HepG2 (cell line): Measurements from ENCODE around the gene LLGL2. TPM values are rescaled to one million over a fixed set of nuclear protein-coding genes. Genes with fewer than 3 reads are reported as not detected.
A peak's percentile ranks its signal among the peaks of the same experiment; 100 is the strongest.

ENCODE experiments used
- ATF3 ChIP-seq: sonication (generic); formaldehyde crosslinking; IDR thresholded peaks from 2 replicates; pipeline ENCODE4 v1.4.0; 2020; ENCODE audit warnings: missing genetic modification reagents
- CC2D1A ChIP-seq: sonication (generic); formaldehyde crosslinking; IDR thresholded peaks from 2 replicates; pipeline ENCODE4 v1.8.1; 2023; ENCODE audit warnings: mild to moderate bottlenecking, missing genetic modification reagents
- DBP ChIP-seq: sonication (generic); formaldehyde crosslinking; IDR thresholded peaks from 2 replicates; pipeline ENCODE4 v1.4.0; 2020; ENCODE audit warnings: missing genetic modification reagents; ENCODE audit errors: not compliant biosample characterization
- FOSL1 ChIP-seq: sonication (generic); formaldehyde crosslinking; IDR thresholded peaks from 2 replicates; pipeline ENCODE4 v1.9.0; 2021; ENCODE audit warnings: missing genetic modification reagents, borderline replicate concordance
- FOXO1 ChIP-seq: sonication (generic); formaldehyde crosslinking; IDR thresholded peaks from 2 replicates; pipeline ENCODE4 v1.4.0; 2020; ENCODE audit warnings: missing genetic modification reagents
- GFI1 ChIP-seq: sonication (generic); formaldehyde crosslinking; IDR thresholded peaks from 2 replicates; pipeline ENCODE4 v1.5.0; 2020; ENCODE audit warnings: missing genetic modification reagents, mild to moderate bottlenecking, borderline replicate concordance
- HHEX ChIP-seq: IDR thresholded peaks from 2 replicates; pipeline ENCODE4 v1.6.1; 2016; ENCODE audit warnings: control low read depth
- MAFG ChIP-seq: sonication (generic); formaldehyde crosslinking; IDR thresholded peaks from 2 replicates; pipeline ENCODE4 v1.5.1; 2020; ENCODE audit warnings: mild to moderate bottlenecking, missing genetic modification reagents
- MED13 ChIP-seq: sonication (generic); formaldehyde crosslinking; IDR thresholded peaks from 2 replicates; pipeline ENCODE4 v1.5.0; 2020; ENCODE audit warnings: missing genetic modification reagents
- MIXL1 ChIP-seq: IDR thresholded peaks from 2 replicates; pipeline ENCODE4 v1.6.1; 2016
- PAWR ChIP-seq: sonication (generic); formaldehyde crosslinking; IDR thresholded peaks from 2 replicates; pipeline ENCODE4 v1.4.0; 2020; ENCODE audit warnings: missing genetic modification reagents, mild to moderate bottlenecking, borderline replicate concordance
- PAXIP1 ChIP-seq: sonication (generic); formaldehyde crosslinking; conservative IDR thresholded peaks from 2 replicates; pipeline ENCODE4 v1.4.0; 2020; ENCODE audit warnings: mild to moderate bottlenecking, missing genetic modification reagents, moderate library complexity
- PCBP1 ChIP-seq: fragments of 200-400 bp; formaldehyde crosslinking; IDR thresholded peaks from 2 replicates; pipeline ENCODE4 v1.6.1; 2017; ENCODE audit warnings: mild to moderate bottlenecking, low read depth, low read length, borderline replicate concordance
- PRDM10 ChIP-seq: sonication (generic); formaldehyde crosslinking; IDR thresholded peaks from 2 replicates; pipeline ENCODE4 v1.4.0; 2020; ENCODE audit warnings: low read depth, missing genetic modification reagents
- RBFOX2 ChIP-seq: fragments of 200-400 bp; formaldehyde crosslinking; IDR thresholded peaks from 2 replicates; pipeline ENCODE4 v1.6.1; 2017; ENCODE audit warnings: low read depth, mild to moderate bottlenecking, low read length
- SAFB2 ChIP-seq: sonication (generic); formaldehyde crosslinking; IDR thresholded peaks from 2 replicates; pipeline ENCODE4 v1.5.1; 2020; ENCODE audit warnings: missing genetic modification reagents, low read depth, mild to moderate bottlenecking, borderline replicate concordance
- SCMH1 ChIP-seq: sonication (generic); formaldehyde crosslinking; IDR thresholded peaks from 2 replicates; pipeline ENCODE4 v1.9.0; 2021; ENCODE audit warnings: missing genetic modification reagents, mild to moderate bottlenecking, borderline replicate concordance
- TARDBP ChIP-seq: sonication (generic); formaldehyde crosslinking; IDR thresholded peaks from 2 replicates; pipeline ENCODE4 v1.8.0; 2022; ENCODE audit warnings: mild to moderate bottlenecking, missing genetic modification reagents
- ZFP41 ChIP-seq: sonication (generic); formaldehyde crosslinking; IDR thresholded peaks from 2 replicates; pipeline ENCODE4 v1.4.0; 2020; ENCODE audit warnings: mild to moderate bottlenecking, missing genetic modification reagents, borderline replicate concordance
- ZKSCAN8 ChIP-seq: IDR thresholded peaks from 2 replicates; pipeline ENCODE4 v1.6.1; 2016; ENCODE audit warnings: borderline replicate concordance, missing genetic modification reagents, missing compliant biosample characterization
- ZNF644 ChIP-seq: IDR thresholded peaks from 2 replicates; pipeline ENCODE4 v1.6.1; 2016; ENCODE audit warnings: low read depth
- polyA plus RNA-seq, 8 experiments: library from polyadenylated mRNA; depleted of rRNA in 3 of 8; stranded (reverse) in 7 of 8; unstranded in 1 of 8; fragments of >200 nt; fragmentation: Illumina TruSeq in 4 of 8; extraction: Trizol in 4 of 8; gene quantifications; 2 replicates each; pipeline versions ENCODE4 v1.2.1 to v1.2.3, GENCODE V29; 2011 to 2016; ENCODE audit warnings: low read depth in 4 of 8, missing spikeins in 1 of 8, mixed read lengths in 1 of 8; ENCODE audit not compliant: insufficient read depth in 1 of 8
- total RNA-seq, 5 experiments: library from RNA; depleted of rRNA; stranded (reverse); fragments of >200 nt; fragmentation: Illumina TruSeq; extraction: Trizol; gene quantifications; 2 replicates each; pipeline ENCODE4 v1.2.3, GENCODE V29; 2016; ENCODE audit warnings: low read depth in 1 of 5

Gene LLGL2
- total and polyA plus RNA-seq, 2 of the 13 experiments (the other 11 are each of a cell fraction or from before 2014, with no cell fraction given): 83.0 to 86.7 TPM

- TF ChIP-seq PAXIP1 (peak; percentile 54), DBP (peak; percentile 73), SAFB2 (CRISPR knock-in tag) (peak; percentile 94), CC2D1A (CRISPR knock-in tag) (0 out of 2 replicates have a peak, but pooled peaks have one; percentile 73), TARDBP (peak; percentile 14), PRDM10 (no peak), ZNF644 (peak; percentile 43; the same call in 1 of the 2 replicates), ATF3 (CRISPR knock-in tag) (peak; percentile 85), RBFOX2 (0 out of 2 replicates have a peak, but pooled peaks have one; percentile 38), ZFP41 (CRISPR knock-in tag) (peak; percentile 87; the same call in 1 of the 2 replicates), ZKSCAN8 (peak; percentile 54; the same call in 1 of the 2 replicates), FOSL1 (CRISPR knock-in tag) (peak; percentile 4; the same call in 1 of the 2 replicates), PAWR (0 out of 2 replicates have a peak, but pooled peaks have one; percentile 73), MAFG (CRISPR knock-in tag) (0 out of 2 replicates have a peak, but pooled peaks have one; percentile 69), GFI1 (CRISPR knock-in tag) (peak; percentile 95), HHEX (CRISPR knock-in tag) (no peak), PCBP1 (no peak), SCMH1 (CRISPR knock-in tag) (no peak), MIXL1 (CRISPR knock-in tag) (peak; percentile 78), MED13 (CRISPR knock-in tag) (peak; percentile 86; the same call in 1 of the 2 replicates), FOXO1 (CRISPR knock-in tag) (peak; percentile 72; the same call in 1 of the 2 replicates)
Measured at GRCh38 chr17:75515496-75516254, 9.8 kb upstream of the LLGL2 start, which contains the start of gene CASKIN2 (continued).
